ENCODE data around the gene PTPRJ.

DNA sequence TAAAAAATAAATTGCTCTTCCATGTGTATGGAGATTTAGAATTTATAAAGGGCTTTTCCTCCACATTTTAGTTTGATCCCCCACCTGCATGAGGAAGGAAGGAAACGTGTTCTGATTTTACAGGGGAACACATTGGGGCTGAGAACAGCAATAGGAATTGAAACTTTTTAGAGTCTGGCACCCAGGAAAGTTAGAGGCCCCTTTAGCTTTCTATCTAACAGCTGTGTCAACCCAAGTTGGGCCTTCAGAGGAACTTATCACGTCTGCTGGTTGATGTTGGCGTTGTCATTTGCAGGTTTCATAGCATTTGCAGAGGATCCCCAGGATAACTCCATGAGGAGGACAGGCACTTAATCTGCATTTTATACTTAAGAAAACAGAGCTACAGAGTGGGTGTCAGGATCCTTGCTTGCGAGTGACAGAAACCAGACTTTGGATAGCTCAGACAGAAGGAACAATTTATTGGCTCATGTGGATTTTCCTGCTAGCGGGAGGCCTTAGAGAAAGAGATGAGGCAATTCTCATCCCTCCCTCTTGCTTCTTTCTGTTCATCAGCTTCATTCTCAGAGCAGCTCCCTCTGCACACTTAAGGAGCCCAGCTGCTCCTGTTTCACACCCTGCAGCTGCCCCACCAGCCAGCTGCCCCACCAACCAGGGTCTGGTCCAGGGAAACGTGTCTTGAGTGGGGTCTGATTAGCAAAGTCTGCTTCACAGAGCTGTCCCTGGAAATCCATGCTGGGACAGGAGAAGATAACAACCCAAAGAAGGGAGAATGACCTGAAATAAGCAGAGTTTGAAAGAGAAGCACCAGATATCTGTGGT, 143.8 kb downstream of the PTPRJ start:
- TF ChIP-seq CTCF (optimal IDR thresholded peaks at IDR 0.05 in 1 of 3, IDR thresholded peaks at IDR 0.05 in 1 of 3, conservative IDR thresholded peaks at IDR 0.05 in 1 of 3; ENCODE audit: extremely low read depth in 1 of 3, insufficient read depth in 2 of 3, low read length in 3 of 3) = no peak
- no peak for TF ChIP-seq EZH2 (IDR thresholded peaks at IDR 0.05; ENCODE audit: low read length)
